HG02870 (cell line): Measurements from ENCODE around the gene UFD1.

Experiments used
- ATAC-seq: cut with Tn5 transposase; IDR thresholded peaks from one replicate; pipeline ENCODE4 v1.9.1; 2021; ENCODE audit warnings: mild to moderate bottlenecking, moderate library complexity; ENCODE audit not compliant: unreplicated experiment

UFD1 gene

DNA sequence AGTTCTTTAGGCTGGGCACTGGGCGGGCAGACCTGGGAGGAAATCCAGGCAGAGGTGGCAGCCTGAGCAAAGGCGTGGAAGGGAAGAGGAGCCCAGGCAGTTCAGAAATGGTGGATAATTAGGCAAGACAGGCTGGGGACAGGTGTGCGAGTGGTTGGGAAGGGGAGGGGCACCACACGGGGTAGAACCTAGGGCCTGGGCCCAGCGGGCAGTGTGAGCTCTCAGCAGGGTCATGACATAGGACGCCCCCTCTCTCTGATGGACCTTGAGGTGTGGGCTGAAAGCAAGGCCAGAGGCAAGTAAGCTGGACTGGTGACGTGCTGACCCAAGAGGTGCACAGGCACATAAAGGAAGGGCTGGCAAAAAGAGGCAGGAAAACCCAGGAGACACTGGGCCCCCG, 6.8 kb downstream of the UFD1 start:
- ATAC-seq: no peak

DNA sequence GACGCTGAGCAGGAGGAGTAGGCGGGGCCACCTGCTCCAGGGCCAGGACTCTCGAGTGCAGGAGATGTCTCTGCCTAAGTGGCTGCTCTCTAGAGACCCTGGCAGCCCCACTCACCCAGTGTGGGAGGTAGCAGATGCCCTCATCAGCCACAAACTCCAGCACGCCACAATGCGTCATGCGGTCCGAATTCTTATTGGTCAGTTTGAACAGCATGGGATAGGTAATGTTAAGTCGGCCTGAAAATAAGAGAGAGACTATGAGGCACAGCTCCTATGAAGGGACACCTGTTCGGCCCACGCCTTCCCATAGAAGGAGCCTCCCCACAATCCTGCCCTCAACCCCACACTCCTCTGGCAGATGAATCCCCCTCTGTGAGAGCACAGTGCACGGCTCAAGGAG, 7.4 kb downstream of the UFD1 start:
- no peak for ATAC-seq

- ATAC-seq: no peak
These were observed 9.0 kb downstream of the UFD1 start for GRCh38 chr22:19470010-19470409.

- no peak for ATAC-seq
These were observed 9.6 kb downstream of the UFD1 start for GRCh38 chr22:19469421-19469820.

- ATAC-seq: no peak
These were observed 11.1 kb downstream of the UFD1 start for GRCh38 chr22:19467912-19468311.

DNA sequence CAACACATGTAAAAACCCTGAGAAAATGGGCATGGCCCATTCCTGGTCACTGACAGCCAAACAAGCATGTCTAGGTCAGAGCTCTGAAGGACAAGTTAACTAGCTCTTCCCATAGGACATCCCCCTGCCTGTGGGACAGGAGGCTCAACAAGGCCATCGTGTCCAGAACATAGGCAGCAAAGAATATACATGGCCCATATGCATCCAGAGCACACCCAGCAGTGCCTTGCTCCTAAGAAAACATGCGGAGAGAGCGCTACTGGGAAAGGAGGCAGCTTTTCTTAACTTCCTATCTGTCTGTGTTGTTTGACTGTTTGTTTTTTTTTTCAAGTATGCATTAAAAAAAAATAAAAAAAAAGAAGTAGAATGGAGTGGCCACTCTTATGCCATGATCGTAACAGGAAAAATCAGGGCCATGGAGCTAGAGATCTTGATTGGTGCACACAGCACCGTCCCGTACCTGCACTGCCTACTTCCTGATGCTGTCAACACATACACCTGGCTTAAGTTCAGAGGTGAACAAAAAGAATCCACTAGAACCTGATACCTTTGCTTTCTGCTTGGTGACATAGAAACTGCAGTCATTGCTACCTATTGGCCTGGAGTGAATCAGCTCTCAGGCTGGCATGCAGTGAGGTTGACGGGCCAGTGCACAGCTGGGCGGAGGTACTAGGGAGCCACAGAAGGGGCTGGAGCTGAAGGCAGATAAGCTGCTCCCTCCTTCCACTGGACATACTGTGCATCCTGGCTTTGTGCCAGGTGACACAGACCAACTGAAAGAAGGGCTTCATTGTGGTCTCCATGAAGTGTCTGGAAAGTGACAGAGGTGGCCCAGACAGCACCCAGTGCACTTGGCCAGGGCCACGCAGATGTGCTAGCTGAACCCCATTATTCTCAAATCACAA, 11.9 kb downstream of the UFD1 start:
- no peak for ATAC-seq

DNA sequence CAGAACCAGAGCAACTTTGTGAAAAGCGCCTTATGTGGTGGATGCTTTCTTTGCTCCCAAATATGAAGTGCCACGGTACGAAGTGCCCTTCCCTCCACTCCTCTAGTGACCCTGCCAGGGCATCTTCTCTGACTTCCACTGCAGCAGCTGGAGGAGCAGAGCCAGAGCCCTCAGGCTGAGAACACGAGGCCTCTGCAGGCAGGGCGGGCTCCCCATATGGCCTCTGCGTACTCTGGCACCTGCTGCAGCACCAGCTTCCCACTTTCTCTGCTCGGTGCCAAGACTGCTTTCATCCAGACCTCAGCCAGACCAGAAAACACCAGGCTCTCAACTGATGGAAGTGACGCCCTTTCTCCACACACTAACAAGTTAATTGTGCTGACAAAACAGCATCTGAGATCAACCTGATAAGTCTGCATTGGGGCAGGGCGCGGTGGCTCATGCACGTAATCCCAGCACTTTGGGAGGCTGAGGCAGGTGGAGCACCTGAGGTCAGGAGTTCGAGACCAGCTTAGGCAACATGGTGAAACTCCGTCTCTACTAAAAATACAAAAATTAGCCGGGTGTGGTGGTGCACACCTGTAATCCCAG, 12.8 kb downstream of the UFD1 start:
- no peak for ATAC-seq

GRCh38 chr22:19464975-19465374, 14.0 kb downstream of the UFD1 start:
- no peak for ATAC-seq

GRCh38 chr22:19464546-19464945, 14.4 kb downstream of the UFD1 start:
- no peak for ATAC-seq

DNA sequence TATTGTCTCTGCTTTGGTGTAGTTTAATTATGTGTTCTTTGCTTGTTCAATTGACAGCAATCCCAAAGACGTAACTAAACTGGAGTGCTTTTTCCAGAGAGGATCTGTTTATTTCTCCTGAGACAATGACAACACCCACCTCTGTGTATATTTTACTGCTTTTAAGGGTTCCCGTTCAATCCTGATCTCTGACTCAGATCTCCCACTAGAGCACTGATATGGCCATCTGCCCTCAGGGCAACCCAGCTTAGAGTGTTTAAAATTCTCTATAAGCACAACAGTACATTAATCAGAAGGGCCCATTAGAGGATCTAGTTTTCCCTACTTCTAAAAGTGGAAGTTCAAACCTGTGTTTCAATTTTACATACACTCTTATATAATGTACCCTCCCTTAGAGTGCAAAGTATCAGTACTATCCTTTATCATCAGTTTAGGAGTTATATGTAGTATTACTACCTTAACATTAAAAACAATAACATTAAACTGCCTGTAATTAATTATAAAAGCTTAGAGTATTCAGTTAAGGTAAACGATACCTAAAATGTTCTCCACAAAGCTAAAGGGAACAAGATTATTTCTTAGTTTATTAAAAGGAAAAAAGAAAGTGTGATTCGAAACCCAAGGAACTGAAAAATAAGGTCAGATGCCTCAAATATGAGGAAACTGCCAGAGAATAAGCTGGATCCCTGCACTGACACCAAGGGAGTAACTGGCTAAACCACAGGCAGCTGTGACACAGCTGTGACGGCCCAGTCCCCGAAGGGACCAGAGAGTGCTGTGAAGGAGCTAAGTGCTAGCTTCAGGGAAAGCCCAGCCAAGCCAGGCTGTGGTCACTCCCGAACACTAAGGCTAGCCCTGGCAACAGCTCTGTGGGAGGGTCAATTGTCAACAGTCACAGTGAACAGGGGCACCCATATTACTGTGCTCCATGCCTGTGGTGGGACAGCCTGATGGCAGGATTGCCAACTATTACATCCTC, 15.2 kb downstream of the UFD1 start:
- no peak for ATAC-seq

- no peak for ATAC-seq
These were observed 16.0 kb downstream of the UFD1 start for GRCh38 chr22:19463008-19463407.

- no peak for ATAC-seq
These were observed 17.5 kb downstream of the UFD1 start for GRCh38 chr22:19461506-19461905.

DNA sequence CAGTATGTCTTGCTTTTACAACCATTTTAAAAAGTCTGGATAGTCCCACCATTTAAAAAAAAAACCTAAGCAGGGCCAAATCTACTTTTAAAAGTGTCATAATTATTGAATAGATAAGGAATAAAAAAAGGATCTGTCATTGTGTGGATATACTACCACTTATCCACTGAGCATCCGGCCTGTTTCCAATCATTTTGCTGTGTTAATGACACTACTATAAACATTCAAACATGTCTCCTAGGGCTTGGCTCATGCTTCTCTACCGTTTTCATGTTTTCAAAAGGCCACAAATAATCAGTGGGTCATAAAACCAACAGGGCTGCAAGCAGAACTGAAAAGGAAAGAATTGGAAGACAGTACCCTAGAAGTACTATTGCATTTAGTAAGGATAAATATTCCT, 19.0 kb downstream of the UFD1 start:
- no peak for ATAC-seq

- no peak for ATAC-seq
These were observed 21.1 kb downstream of the UFD1 start for GRCh38 chr22:19457828-19458428.

DNA sequence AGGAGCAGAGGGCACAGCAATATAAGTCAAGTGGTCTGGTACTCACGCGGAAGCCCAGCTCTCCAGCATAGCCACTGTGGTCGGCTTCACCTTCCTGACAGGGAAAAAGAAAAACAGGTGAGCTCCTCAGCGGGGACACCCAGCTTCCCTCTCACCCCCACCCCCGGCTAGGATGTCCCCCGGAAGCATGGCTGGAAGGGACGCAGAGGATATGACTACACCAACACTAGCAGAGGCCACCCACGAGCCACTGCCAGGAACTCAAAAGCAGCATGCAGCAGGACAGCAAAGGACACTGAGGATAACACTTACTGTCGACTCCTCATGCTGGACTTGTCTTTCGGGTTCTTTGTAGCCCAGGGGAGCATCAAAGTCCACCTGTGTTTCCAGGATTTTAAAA, 22.5 kb downstream of the UFD1 start:
- no peak for ATAC-seq

GRCh38 chr22:19455585-19456370, 23.2 kb downstream of the UFD1 start:
- ATAC-seq: no peak

- ATAC-seq: no peak
These were observed 24.0 kb downstream of the UFD1 start for GRCh38 chr22:19455033-19455432.

GRCh38 chr22:19454156-19454555, 24.8 kb downstream of the UFD1 start:
- no peak for ATAC-seq

DNA sequence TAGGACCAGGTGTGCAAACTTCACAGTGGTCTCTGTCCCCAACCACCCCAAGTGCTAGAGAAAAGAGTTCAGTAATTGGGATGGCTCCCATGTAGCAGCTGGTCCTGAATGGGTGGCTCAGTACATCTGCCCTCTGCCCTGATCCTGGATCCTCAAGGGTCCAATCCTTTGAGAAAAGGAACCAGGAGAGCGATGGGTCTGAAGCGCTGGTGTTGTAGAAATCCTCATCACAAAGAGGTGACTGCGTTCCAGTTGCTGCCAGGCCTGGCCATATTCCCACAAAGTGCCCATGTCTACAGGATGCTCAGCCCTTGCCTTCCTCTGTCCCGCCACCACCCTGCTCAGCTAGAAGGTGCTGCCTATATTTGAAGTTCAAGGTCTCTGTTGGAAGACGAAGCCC, 25.3 kb downstream of the UFD1 start:
- ATAC-seq: no peak

DNA sequence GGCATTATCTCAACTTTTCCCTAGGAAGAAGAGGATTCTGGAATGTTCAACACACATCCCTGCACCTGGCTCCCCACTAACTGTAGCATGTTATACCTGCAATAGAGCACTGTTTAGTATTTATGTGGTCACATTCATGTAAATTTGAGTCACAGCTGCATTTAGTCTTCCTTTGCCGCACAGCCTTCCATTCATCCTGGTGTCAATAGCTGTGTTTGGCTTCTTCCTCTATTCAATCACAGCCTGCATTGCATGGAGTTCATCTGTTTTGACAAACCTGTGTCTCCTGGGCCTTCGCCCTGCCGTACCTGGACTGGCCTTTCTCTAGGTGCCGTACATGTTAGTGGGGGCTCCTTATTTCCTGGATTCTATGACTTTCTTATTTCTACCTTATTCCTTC, 27.4 kb downstream of the UFD1 start:
- ATAC-seq: no peak
